ENCODE measurements around the gene HEATR5A. TPM values are rescaled to one million over a fixed set of nuclear protein-coding genes. Genes with fewer than 3 reads are reported as not detected.

The HEATR5A gene
- total and polyA plus RNA-seq, 9 of the 15 experiments (the other 6 are each of a cell fraction or from before 2014, with no cell fraction given): 8.0 to 50.9 (median 23.0) TPM

- TF ChIP-seq ATF2 (CRISPR knock-in tag; IDR thresholded peaks at IDR 0.05): no peak
- TF ChIP-seq BCL6 (CRISPR knock-in tag; IDR thresholded peaks at IDR 0.05): no peak
- 0 out of 2 replicates have a peak, but pooled peaks have one; percentile 50 for TF ChIP-seq RB1 (IDR thresholded peaks at IDR 0.05; ENCODE audit: low read depth)
- no peak for TF ChIP-seq ZNF124 (CRISPR knock-in tag; IDR thresholded peaks at IDR 0.05)
- no peak for TF ChIP-seq ZFP30 (CRISPR knock-in tag; IDR thresholded peaks at IDR 0.05; ENCODE audit: borderline replicate concordance)
- no peak for TF ChIP-seq ZNF146 (CRISPR knock-in tag; IDR thresholded peaks at IDR 0.05; ENCODE audit: unreplicated experiment)
- TF ChIP-seq YBX1 (IDR thresholded peaks at IDR 0.05): no peak
- TF ChIP-seq NCOA4 (IDR thresholded peaks at IDR 0.05; ENCODE audit: partially characterized antibody): no peak
- TF ChIP-seq ELF1 (tag; IDR thresholded peaks at IDR 0.05): no peak; the same call in 1 of the 2 replicates
- TF ChIP-seq ZBTB34 (CRISPR knock-in tag; IDR thresholded peaks at IDR 0.05): no peak
- no peak for TF ChIP-seq COPS2 (conservative IDR thresholded peaks at IDR 0.05)
- peak; percentile 81 for TF ChIP-seq CXXC5 (CRISPR knock-in tag; IDR thresholded peaks at IDR 0.05)
- TF ChIP-seq EP400 (IDR thresholded peaks at IDR 0.05): peak; percentile 92
- no peak for TF ChIP-seq ZFP91 (CRISPR knock-in tag; IDR thresholded peaks at IDR 0.05)
- TF ChIP-seq FOXA3 (CRISPR knock-in tag; conservative IDR thresholded peaks at IDR 0.05 in 1 of 2, IDR thresholded peaks at IDR 0.05 in 1 of 2): peak in 1 of 2 experiments; percentile 53; a peak in 1 of 4 replicates
- TF ChIP-seq CEBPB (tag; IDR thresholded peaks at IDR 0.05): no peak
- no peak for TF ChIP-seq BCLAF1 (IDR thresholded peaks at IDR 0.05; ENCODE audit: borderline replicate concordance in 1 of 2, control insufficient read depth in 1 of 2, low read depth in 2 of 2, low read length in 1 of 2)
Measured at GRCh38 chr14:31456841-31457664, 36.7 kb upstream of the HEATR5A start, which contains the start of gene DTD2 (continued).
